CD14-positive monocyte (primary cell): Measurements from ENCODE around the gene WDFY4. TPM values are rescaled to one million over a fixed set of nuclear protein-coding genes. Genes with fewer than 3 reads are reported as not detected.

ENCODE experiments used
- DNase-seq, 3 donors: peaks; one replicate each; pipeline ENCODE4 v3.0.0-alpha.2; 2011 to 2022
- H2AFZ ChIP-seq: 2 replicates; pipeline ENCODE4 v1.6.0; 2012; ENCODE audit warnings: mild to moderate bottlenecking, low read depth, low read length, inconsistent platforms; ENCODE audit not compliant: insufficient read depth, poor library complexity, severe bottlenecking
- H3K27ac ChIP-seq, 2 donors: 1 replicate in 1 of 2; 2 replicates in 1 of 2; pipeline ENCODE4 v1.5.1; 2012 to 2013; ENCODE audit warnings: low read length in 2 of 2, control low read depth in 1 of 2, inconsistent platforms in 1 of 2, low read depth in 1 of 2, mild to moderate bottlenecking in 1 of 2
- H3K27me3 ChIP-seq, 2 donors: one replicate each; pipeline versions ENCODE4 v1.6.0 to v1.6.1; 2011 to 2013; ENCODE audit warnings: low read length in 2 of 2; ENCODE audit not compliant: control insufficient read depth in 2 of 2, insufficient read depth in 2 of 2
- H3K36me3 ChIP-seq, 2 donors: replicated peaks in 1 of 2; 1 replicate in 1 of 2; 2 replicates in 1 of 2; pipeline versions ENCODE4 v1.5.1 to v1.6.1; 2012 to 2013; ENCODE audit warnings: low read length in 2 of 2, control low read depth in 1 of 2, inconsistent platforms in 1 of 2, mild to moderate bottlenecking in 1 of 2; ENCODE audit not compliant: insufficient read depth in 2 of 2, control insufficient read depth in 1 of 2
- H3K4me1 ChIP-seq, 2 donors: 1 replicate in 1 of 2; 2 replicates in 1 of 2; pipeline versions ENCODE4 v1.5.1 to v1.6.1; 2012 to 2013; ENCODE audit warnings: low read length in 2 of 2, control low read depth in 1 of 2, inconsistent platforms in 1 of 2, mild to moderate bottlenecking in 1 of 2, moderate library complexity in 1 of 2; ENCODE audit not compliant: insufficient read depth in 2 of 2, control insufficient read depth in 1 of 2
- H3K4me2 ChIP-seq: replicated peaks from 2 replicates; pipeline ENCODE3; 2012; ENCODE audit warnings: low read length, moderate library complexity, mild to moderate bottlenecking; ENCODE audit not compliant: poor library complexity, severe bottlenecking; ENCODE audit errors: extremely low read depth
- H3K4me3 ChIP-seq, 3 experiments: fragments of 200-600 bp in 1 of 3; sonication (generic) in 1 of 3; replicated peaks in 1 of 3; 1 replicate in 2 of 3; 2 replicates in 1 of 3; pipeline ENCODE4 v1.5.1; 2011 to 2013; ENCODE audit warnings: low read length in 3 of 3, mild to moderate bottlenecking in 3 of 3, control low read depth in 2 of 3, low read depth in 2 of 3, inconsistent platforms in 1 of 3, moderate library complexity in 1 of 3
- H3K79me2 ChIP-seq: 2 replicates; pipeline ENCODE4 v1.6.0; 2012; ENCODE audit warnings: mild to moderate bottlenecking, control low read depth, inconsistent platforms, low read length, moderate library complexity; ENCODE audit not compliant: insufficient read depth
- H3K9ac ChIP-seq: 2 replicates; pipeline ENCODE4 v1.6.0; 2017; ENCODE audit warnings: low read length, mild to moderate bottlenecking; ENCODE audit not compliant: insufficient read depth, poor library complexity, severe bottlenecking
- H3K9me3 ChIP-seq, 2 donors: replicated peaks in 1 of 2; 1 replicate in 1 of 2; 2 replicates in 1 of 2; pipeline versions ENCODE4 v1.5.1 to v1.6.1; 2012 to 2013; ENCODE audit warnings: low read length in 2 of 2, control low read depth in 1 of 2; ENCODE audit not compliant: control insufficient read depth in 1 of 2, insufficient read depth in 1 of 2
- H4K20me1 ChIP-seq: 2 replicates; pipeline ENCODE4 v1.6.0; 2012; ENCODE audit warnings: mild to moderate bottlenecking, low read length, control low read depth, moderate library complexity; ENCODE audit not compliant: insufficient read depth
- H3K27ac Mint-ChIP-seq, 7 donors: one replicate each; pipeline ENCODE4 v1.8.0; 2020; ENCODE audit warnings: mild to moderate bottlenecking in 7 of 7, mixed read lengths in 7 of 7, moderate library complexity in 6 of 7, inconsistent platforms in 2 of 7
- H3K27me3 Mint-ChIP-seq, 3 donors: one replicate each; pipeline ENCODE4 v1.8.0; 2021 to 2022; ENCODE audit warnings: low read depth in 3 of 3, mild to moderate bottlenecking in 3 of 3, mixed read lengths in 3 of 3, moderate library complexity in 3 of 3, inconsistent platforms in 1 of 3
- H3K36me3 Mint-ChIP-seq, 2 donors: one replicate each; pipeline ENCODE4 v1.8.0; 2020; ENCODE audit warnings: mixed read lengths in 2 of 2, inconsistent platforms in 1 of 2, mild to moderate bottlenecking in 1 of 2
- H3K4me1 Mint-ChIP-seq: one replicate; pipeline ENCODE4 v1.8.0; 2020; ENCODE audit warnings: mild to moderate bottlenecking, mixed read lengths
- H3K4me3 Mint-ChIP-seq, 2 donors: one replicate each; pipeline ENCODE4 v1.8.0; 2020; ENCODE audit warnings: mild to moderate bottlenecking in 2 of 2, mixed read lengths in 2 of 2, moderate library complexity in 1 of 2
- H3K9me3 Mint-ChIP-seq, 7 donors: one replicate each; pipeline ENCODE4 v1.8.0; 2020 to 2022; ENCODE audit warnings: mixed read lengths in 7 of 7, mild to moderate bottlenecking in 6 of 7, moderate library complexity in 6 of 7, inconsistent platforms in 2 of 7
- WGBS: methylation state at CpG from one replicate; pipeline ENCODE4 v1.1.5; 2013; ENCODE audit warnings: missing lambda C conversion rate; ENCODE audit not compliant: insufficient coverage; 5-methylcytosine and 5-hydroxymethylcytosine counted together
- intact Hi-C, 2 donors: fragments of 100-400 bp; cut with micrococcal nuclease; formaldehyde crosslinking; loops; one replicate each; pipeline versions ENCODE4 v1.15.0 to v1.15.1; 2023
- polyA plus RNA-seq, 3 donors: library from polyadenylated mRNA; depleted of rRNA in 1 of 3; unstranded in 2 of 3; stranded (reverse) in 1 of 3; fragments of 300-500 nt in 2 of 3; fragments of >200 nt in 1 of 3; fragmentation: Illumina TruSeq in 2 of 3; gene quantifications; 1 replicate in 2 of 3; 2 replicates in 1 of 3; pipeline ENCODE4 v1.2.3, GENCODE V29; 2012 to 2021
- TF ChIP-seq, protein P1 (sequence below): fragments of 200-600 bp; IDR thresholded peaks from one replicate; pipeline ENCODE4 v1.8.0; 2022; ENCODE audit warnings: antibody characterized with exemption, mild to moderate bottlenecking

Gene WDFY4
- polyA plus RNA-seq, 3 donors = 7.5 to 36.1 (median 9.8) TPM

DNA sequence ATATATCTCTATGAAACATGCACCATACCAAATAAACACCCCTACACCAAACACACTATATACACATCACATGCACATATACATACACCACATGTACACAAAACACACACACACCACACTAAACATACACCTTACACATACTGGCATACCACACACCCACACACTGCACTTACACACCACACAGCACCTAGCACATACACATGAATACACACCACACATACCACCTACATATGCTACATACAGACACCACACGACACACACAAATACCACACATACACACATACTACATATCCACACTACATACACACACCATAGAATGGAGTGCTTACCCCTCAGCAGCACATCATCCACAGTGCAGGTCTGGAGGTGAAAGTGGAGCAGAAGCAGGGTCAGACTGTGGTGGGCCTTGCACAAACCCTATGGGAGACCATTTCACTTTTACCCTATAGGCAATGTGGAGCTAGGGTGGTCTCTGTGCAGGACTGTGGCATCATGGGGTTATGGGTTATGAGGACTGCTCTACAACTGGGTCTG lies 64.6 kb downstream of the WDFY4 start:
- TF ChIP-seq, protein P1, sequence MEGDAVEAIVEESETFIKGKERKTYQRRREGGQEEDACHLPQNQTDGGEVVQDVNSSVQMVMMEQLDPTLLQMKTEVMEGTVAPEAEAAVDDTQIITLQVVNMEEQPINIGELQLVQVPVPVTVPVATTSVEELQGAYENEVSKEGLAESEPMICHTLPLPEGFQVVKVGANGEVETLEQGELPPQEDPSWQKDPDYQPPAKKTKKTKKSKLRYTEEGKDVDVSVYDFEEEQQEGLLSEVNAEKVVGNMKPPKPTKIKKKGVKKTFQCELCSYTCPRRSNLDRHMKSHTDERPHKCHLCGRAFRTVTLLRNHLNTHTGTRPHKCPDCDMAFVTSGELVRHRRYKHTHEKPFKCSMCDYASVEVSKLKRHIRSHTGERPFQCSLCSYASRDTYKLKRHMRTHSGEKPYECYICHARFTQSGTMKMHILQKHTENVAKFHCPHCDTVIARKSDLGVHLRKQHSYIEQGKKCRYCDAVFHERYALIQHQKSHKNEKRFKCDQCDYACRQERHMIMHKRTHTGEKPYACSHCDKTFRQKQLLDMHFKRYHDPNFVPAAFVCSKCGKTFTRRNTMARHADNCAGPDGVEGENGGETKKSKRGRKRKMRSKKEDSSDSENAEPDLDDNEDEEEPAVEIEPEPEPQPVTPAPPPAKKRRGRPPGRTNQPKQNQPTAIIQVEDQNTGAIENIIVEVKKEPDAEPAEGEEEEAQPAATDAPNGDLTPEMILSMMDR = no peak
- H3K27me3 ChIP-seq = no peaks in the 10 kb centered on the region
- no peak for DNase-seq
- peaks cover 18% of the 10 kb centered on the region for H3K4me1 Mint-ChIP-seq
- H3K9me3 Mint-ChIP-seq = peaks cover 0 to 6% (median 3%) of the 10 kb centered on the region in 7 donors
- peaks cover 13 to 14% of the 10 kb centered on the region in 2 donors for H3K4me1 ChIP-seq
- H3K36me3 Mint-ChIP-seq = peaks cover 46 to 60% of the 10 kb centered on the region in 2 donors
- no peak overlapping the region for H3K4me2 ChIP-seq
- H2AFZ ChIP-seq = no peak overlapping the region
- no peak overlapping the region for H3K9ac ChIP-seq
- H3K4me3 Mint-ChIP-seq = no peak overlapping the region
- H4K20me1 ChIP-seq = peaks cover 22% of the 10 kb centered on the region
- H3K27ac ChIP-seq = no peak overlapping the region
- no CpG with 5 or more reads among the region's 1 CpG for WGBS
- intact Hi-C loops = no loop called here
- H3K36me3 ChIP-seq = peaks cover 39 to 84% of the 10 kb centered on the region in 2 donors
- peaks cover 0 to 5% of the 10 kb centered on the region in 2 donors for H3K9me3 ChIP-seq
- H3K4me3 ChIP-seq = no peak overlapping the region
- H3K27me3 Mint-ChIP-seq = no peaks in the 10 kb centered on the region
- H3K27ac Mint-ChIP-seq = no peak overlapping the region
- H3K79me2 ChIP-seq = peaks cover 29% of the 10 kb centered on the region

DNA sequence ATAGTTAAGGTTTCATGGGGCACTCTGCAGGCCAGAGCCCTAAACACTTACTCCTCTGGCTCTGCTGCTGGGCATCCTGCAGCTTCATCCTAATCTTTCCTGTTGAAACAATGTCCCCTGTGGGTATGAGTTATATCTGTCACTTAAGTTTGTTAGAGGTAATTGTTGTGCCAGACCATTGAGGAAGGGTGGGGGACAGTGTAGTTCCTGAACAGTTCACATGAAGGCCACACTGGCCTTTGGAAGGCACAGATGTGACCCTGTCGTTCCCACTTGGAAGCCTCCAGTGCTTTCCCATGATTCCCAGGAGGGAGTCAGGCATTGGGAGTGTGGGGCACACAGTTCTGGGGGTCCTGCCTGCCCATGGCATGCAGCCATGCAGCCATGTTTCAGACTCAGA lies 65.3 kb downstream of the WDFY4 start:
- H3K4me1 ChIP-seq = peaks cover 13 to 14% of the 10 kb centered on the region in 2 donors
- 100% methylated on average over 1 of the region's 1 CpG for WGBS
- H3K79me2 ChIP-seq = peaks cover 33% of the 10 kb centered on the region
- peaks cover 32 to 83% of the 10 kb centered on the region in 2 donors for H3K36me3 ChIP-seq
- H3K9ac ChIP-seq = no peak overlapping the region
- H3K27me3 ChIP-seq = no peaks in the 10 kb centered on the region
- peaks cover 43 to 59% of the 10 kb centered on the region in 2 donors for H3K36me3 Mint-ChIP-seq
- intact Hi-C loops = no loop called here
- no peak overlapping the region for H3K4me2 ChIP-seq
- no peaks in the 10 kb centered on the region for H3K27me3 Mint-ChIP-seq
- H3K9me3 Mint-ChIP-seq = peaks cover 0 to 4% (median 3%) of the 10 kb centered on the region in 7 donors
- H3K27ac ChIP-seq = no peak overlapping the region
- H3K4me3 ChIP-seq = no peak overlapping the region
- no peak overlapping the region for H3K27ac Mint-ChIP-seq
- DNase-seq = no peak
- H4K20me1 ChIP-seq = peaks cover 22% of the 10 kb centered on the region
- TF ChIP-seq, protein P1 = no peak
- H2AFZ ChIP-seq = no peak overlapping the region
- peaks cover 0 to 5% of the 10 kb centered on the region in 2 donors for H3K9me3 ChIP-seq
- peaks cover 18% of the 10 kb centered on the region for H3K4me1 Mint-ChIP-seq
- H3K4me3 Mint-ChIP-seq = no peak overlapping the region
